Upper lobe of left lung (tissue), 4 donors: ENCODE results near the gene CRACDL.

Experiments
- CTCF ChIP-seq, 6 experiments: fragments of 450-650 bp in 4 of 6; fragments of 200-600 bp in 2 of 6; sonication (generic) in 2 of 6; IDR thresholded peaks; one replicate each; pipeline ENCODE4 v1.5.1; 2016 to 2019; ENCODE audit warnings: antibody characterized with exemption in 6 of 6
- POLR2A ChIP-seq, 4 donors: fragments of 450-650 bp; IDR thresholded peaks; one replicate each; pipeline ENCODE4 v1.5.1; 2016 to 2017; ENCODE audit warnings: antibody characterized with exemption in 4 of 4, mild to moderate bottlenecking in 2 of 4
- POLR2AphosphoS5 ChIP-seq, 2 donors: sonication (generic); formaldehyde crosslinking; IDR thresholded peaks; one replicate each; pipeline ENCODE4 v1.5.1; 2017; ENCODE audit warnings: antibody characterized with exemption in 2 of 2

DNA sequence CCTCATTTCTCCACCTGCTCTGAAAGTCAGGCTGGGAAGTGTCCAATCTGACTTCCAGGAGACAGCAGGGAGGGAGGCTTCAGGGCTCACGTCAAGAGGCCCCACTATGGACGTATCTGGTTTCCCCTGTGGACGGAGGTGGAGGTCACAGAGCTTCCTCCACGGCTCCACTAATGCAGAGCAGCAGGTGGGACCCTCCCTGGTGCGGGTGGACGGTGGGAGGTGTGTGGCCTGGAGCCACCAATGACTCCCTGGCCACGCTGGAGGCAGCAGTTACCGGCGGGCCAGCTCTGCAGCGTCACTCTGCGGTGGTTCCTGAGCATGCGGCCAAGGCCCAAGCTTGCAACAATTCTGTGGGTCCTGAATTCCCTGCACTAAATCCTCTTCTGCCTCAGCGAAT is 9.0 kb downstream of the CRACDL start:
- TF ChIP-seq CTCF (IDR thresholded peaks at IDR 0.05), result no peak
- no peak for TF ChIP-seq POLR2AphosphoS5 (IDR thresholded peaks at IDR 0.05)
- TF ChIP-seq POLR2A (IDR thresholded peaks at IDR 0.05), result no peak
